ENCODE measurements around the gene NADSYN1.

Gene NADSYN1

DNA sequence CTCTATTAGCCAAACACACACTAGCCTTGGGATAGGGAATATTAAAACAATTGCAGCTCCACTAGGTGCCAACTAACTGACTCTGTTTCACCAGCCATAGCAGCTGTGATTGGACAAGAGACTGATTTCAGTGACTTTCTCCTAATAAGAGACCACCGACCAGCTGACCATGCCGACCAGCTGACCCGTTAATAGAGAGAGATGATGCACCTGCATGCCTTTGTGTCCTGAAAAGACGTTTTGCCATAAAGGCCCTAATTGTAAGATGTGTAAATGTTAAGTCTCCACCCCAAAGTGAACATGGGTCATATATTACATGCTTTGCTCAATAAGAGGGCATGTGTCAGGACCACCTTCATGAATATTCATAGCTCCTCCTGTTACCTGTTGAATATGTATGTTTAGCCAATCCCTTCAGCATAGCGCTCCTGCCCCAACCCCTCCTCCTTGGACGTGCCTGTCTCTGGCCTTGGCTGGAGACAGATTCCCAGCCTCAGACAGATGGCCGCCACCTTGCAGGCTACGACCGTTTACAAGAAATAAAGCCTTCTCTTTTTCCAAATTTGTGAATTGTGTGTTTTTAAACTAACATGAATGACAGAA lies 1.3 kb upstream of the NADSYN1 start:
- no peak for DNase-seq (ENCODE audit: low read depth in 2 of 2)

GRCh38 chr11:71452199-71453036 lies 585 bp upstream of the NADSYN1 start:
- peak in 1 of 2 donors; percentile 17 for DNase-seq (ENCODE audit: low read depth in 2 of 2)

DNA sequence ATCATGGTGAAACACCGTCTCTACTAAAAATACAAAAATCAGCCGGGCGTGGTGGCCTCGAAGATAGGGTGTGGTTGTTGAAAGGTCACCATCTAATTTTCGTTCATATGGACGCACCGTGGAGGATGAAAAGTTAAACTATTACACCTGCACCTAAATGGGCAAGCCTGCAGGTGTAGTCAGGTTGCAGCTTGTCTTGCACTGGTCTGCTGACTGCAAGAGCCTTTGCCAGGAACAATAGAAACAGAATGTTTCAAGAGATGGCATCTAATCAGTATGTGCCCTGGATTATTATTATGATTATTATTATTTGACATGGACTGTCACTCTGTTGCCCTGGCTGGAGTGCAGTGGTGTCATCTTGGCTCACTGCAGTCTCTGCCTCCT lies 908 bp downstream of the NADSYN1 start:
- no peak for DNase-seq (ENCODE audit: low read depth in 2 of 2)

DNA sequence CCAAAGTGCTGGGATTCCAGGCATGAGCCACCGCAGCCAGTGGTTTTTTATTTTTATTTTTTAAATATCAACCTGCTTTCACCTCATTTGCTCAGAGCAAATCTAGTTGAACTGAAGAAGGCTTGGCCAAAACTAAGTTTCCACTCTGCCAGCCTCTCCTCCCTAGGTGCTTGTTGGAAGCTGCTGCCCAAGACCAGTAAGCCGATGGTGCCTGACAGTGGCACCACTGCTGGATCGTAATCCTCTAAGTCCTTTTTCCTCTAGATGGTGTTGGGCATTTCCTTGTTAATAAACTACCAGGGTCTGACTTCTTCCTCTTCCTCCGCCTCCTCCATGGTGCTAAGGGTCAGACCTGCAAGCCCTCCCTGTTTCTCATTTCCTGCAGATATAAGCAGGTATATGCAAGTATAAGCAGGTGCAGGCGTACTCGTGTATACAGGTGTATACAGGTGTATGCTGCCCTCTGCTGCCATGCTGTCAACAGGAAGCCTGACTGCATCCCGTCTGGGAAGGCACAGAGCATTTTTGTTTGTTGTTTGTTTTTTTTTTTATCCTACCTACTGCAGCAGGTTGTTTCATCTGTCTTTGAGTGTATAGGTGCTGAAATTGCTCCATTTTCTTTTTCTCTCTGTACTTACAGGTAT lies 1.6 kb downstream of the NADSYN1 start:
- no peak for DNase-seq (ENCODE audit: low read depth in 2 of 2)

GRCh38 chr11:71456294-71456693 lies 3.3 kb downstream of the NADSYN1 start:
- no peak for DNase-seq (ENCODE audit: low read depth in 2 of 2)

- DNase-seq (ENCODE audit: low read depth in 2 of 2) = no peak
Measured at GRCh38 chr11:71456831-71457230, 3.8 kb downstream of the NADSYN1 start.

GRCh38 chr11:71458146-71459070 lies 5.4 kb downstream of the NADSYN1 start:
- DNase-seq (ENCODE audit: low read depth in 2 of 2) = no peak

- no peak for DNase-seq (ENCODE audit: low read depth in 2 of 2)
Measured at GRCh38 chr11:71459076-71459766, 6.2 kb downstream of the NADSYN1 start.

- no peak for DNase-seq (ENCODE audit: low read depth in 2 of 2)
Measured at GRCh38 chr11:71459767-71460320, 6.8 kb downstream of the NADSYN1 start.

- DNase-seq (ENCODE audit: low read depth in 2 of 2) = no peak
Measured at GRCh38 chr11:71461696-71462095, 8.7 kb downstream of the NADSYN1 start.

GRCh38 chr11:71462726-71463125 lies 9.7 kb downstream of the NADSYN1 start:
- no peak for DNase-seq (ENCODE audit: low read depth in 2 of 2)

GRCh38 chr11:71463331-71464211 lies 10.6 kb downstream of the NADSYN1 start:
- no peak for DNase-seq (ENCODE audit: low read depth in 2 of 2)

DNA sequence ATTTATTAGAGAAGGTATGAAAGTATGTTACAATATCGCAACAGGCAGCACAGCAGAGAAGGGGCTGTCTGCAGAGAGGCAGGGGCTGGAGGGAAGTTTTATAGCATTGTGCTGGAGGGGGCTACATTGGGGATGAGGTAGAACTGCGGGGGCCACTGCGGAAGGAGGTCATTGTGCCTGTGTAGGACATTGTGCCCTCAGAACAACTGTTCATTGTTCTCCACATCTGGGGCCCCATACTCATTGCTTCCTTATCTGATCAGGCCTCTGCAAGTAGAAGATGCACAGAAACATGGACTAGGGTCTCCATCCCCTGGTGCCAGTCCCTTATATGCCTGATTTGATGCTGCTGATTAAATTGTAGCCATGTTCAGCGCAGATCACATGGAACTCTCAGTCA lies 12.1 kb downstream of the NADSYN1 start:
- DNase-seq (ENCODE audit: low read depth in 2 of 2) = no peak

DNA sequence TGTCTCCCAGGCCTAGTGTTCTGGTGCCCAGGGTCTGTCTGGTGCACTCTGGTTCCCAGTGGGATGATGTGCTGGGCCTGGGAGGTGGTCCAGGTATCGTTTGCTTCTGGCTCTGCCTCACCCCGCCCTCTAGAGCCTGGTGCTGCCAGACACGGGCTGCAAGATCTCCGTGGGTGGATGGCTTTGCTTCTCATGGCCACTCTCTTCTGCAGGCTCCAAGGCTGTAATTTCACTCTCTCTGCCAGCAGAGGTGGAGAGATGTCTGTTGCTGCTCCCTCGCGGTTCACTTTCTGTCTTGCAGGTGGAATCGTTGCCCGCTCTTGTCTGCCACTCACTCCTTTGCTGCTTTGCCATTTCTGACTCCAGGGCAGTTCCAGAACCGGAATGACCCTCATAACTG lies 13.4 kb downstream of the NADSYN1 start:
- no peak for DNase-seq (ENCODE audit: low read depth in 2 of 2)

DNA sequence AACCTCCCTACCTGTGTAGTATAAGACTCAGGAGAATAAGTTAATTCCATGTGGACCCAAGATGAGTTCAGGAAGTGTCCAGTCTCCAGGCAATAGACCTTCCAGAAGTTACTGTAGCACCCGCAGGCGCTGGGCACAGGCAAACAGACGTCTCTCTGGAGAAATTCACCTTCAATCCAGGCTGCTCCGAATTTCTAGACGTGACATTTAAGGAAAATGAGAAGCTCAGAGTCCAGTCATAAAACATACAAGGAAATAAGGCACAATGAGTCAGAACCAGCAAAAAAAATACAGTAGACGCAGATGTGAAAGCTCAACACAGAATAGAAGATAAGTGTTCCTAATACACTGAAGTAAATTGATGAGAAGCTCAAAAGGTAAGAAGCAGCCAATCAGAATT lies 14.2 kb downstream of the NADSYN1 start:
- no peak for DNase-seq (ENCODE audit: low read depth in 2 of 2)

DNA sequence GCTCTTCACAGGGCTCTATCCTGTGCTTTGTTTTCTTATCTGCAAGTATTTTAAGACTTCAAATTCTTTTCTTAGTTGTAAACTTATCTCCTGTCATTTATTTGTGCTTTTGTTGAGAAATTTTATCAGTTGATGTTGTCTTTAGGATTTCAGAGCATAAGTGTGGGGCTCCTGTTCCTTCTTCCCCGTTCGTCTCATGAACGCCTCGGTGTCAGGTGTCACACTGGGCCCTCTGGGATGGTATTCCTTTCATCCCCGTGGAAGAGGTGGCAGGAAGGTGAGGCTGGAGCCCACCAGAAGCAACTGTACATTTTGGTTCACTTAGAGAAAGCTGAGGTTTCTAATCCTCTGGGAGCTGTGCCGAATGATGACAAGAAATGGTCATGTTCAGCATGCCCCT lies 17.9 kb downstream of the NADSYN1 start:
- no peak for DNase-seq (ENCODE audit: low read depth in 2 of 2)

GRCh38 chr11:71472357-71472885 lies 19.4 kb downstream of the NADSYN1 start:
- no peak for DNase-seq (ENCODE audit: low read depth in 2 of 2)

GRCh38 chr11:71472941-71473792 lies 20.2 kb downstream of the NADSYN1 start:
- no peak for DNase-seq (ENCODE audit: low read depth in 2 of 2)

DNA sequence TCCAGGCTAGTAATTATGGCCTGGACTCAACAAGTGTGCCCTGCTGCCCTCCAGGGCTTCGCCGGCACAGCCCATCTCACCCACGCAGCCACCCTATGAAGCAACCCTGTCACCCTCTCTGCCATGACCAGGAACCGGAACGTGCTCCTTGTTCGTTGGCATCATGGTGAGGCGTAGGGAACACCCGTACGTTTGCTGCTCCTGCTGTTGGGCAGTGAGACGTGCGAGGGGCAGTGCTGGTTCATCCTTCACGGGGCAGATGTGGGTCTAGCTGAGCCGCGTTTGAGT lies 20.7 kb downstream of the NADSYN1 start:
- no peak for DNase-seq (ENCODE audit: low read depth in 2 of 2)
